K562 (cell line): ENCODE results near the gene TLR8. TPM values are rescaled to one million over a fixed set of nuclear protein-coding genes. Genes with fewer than 3 reads are reported as not detected.

Experiments used
- ARHGAP35 ChIP-seq: fragments of 450-650 bp; IDR thresholded peaks from 2 replicates; pipeline ENCODE4 v1.6.1; 2018; ENCODE audit not compliant: partially characterized antibody
- BRF1 ChIP-seq: IDR thresholded peaks from 3 replicates; pipeline ENCODE4 v1.6.1; 2011; ENCODE audit warnings: borderline replicate concordance, mild to moderate bottlenecking; ENCODE audit not compliant: insufficient read length; ENCODE audit errors: extremely low read depth
- EP300 ChIP-seq: IDR thresholded peaks from 2 replicates; pipeline ENCODE4 v1.6.1; 2012; ENCODE audit warnings: low read length, improper control_type of control experiment
- EWSR1 ChIP-seq: fragments of 450-650 bp; IDR thresholded peaks from 2 replicates; pipeline ENCODE4 v1.6.1; 2018; ENCODE audit warnings: borderline replicate concordance, mild to moderate bottlenecking, low read depth, moderate library complexity; ENCODE audit not compliant: partially characterized antibody
- HNRNPK ChIP-seq: fragments of 200-400 bp; formaldehyde crosslinking; IDR thresholded peaks from one replicate; pipeline ENCODE4 v1.6.1; 2018; ENCODE audit warnings: mild to moderate bottlenecking, low read depth, low read length; ENCODE audit not compliant: poor library complexity, severe bottlenecking
- MYC ChIP-seq, 2 experiments: fragments of 250-450 bp in 1 of 2; sonication (Bioruptor Pico) in 1 of 2; IDR thresholded peaks; 2 replicates each; pipeline versions ENCODE4 v1.5.1 to v1.6.1; 2012 to 2021; ENCODE audit warnings: low read depth in 2 of 2, borderline replicate concordance in 1 of 2, improper control_type of control experiment in 1 of 2, low read length in 1 of 2, mild to moderate bottlenecking in 1 of 2, moderate library complexity in 1 of 2
- NUFIP1 ChIP-seq: fragments of 450-650 bp; IDR thresholded peaks from 2 replicates; pipeline ENCODE4 v1.6.1; 2018; ENCODE audit not compliant: partially characterized antibody
- PREB ChIP-seq: sonication (generic); formaldehyde crosslinking; IDR thresholded peaks from 2 replicates; pipeline ENCODE4 v1.8.1; 2023; ENCODE audit warnings: mild to moderate bottlenecking, missing genetic modification reagents
- RFX1 ChIP-seq: fragments of 450-650 bp; IDR thresholded peaks from 2 replicates; pipeline ENCODE4 v1.6.1; 2016; ENCODE audit warnings: mild to moderate bottlenecking, moderate library complexity
- SMAD1 ChIP-seq: fragments of 150-350 bp; IDR thresholded peaks from 2 replicates; pipeline ENCODE4 v1.6.1; 2014; ENCODE audit warnings: low read length, low read depth; ENCODE audit not compliant: partially characterized antibody
- TFE3 ChIP-seq: fragments of 450-650 bp; formaldehyde crosslinking; IDR thresholded peaks from 2 replicates; pipeline ENCODE4 v1.4.0; 2020; ENCODE audit warnings: mild to moderate bottlenecking, mixed read lengths
- TSHZ1 ChIP-seq: fragments of 250-450 bp; sonication (Bioruptor Pico); IDR thresholded peaks from 2 replicates; pipeline ENCODE4 v1.4.0; 2020; ENCODE audit warnings: mild to moderate bottlenecking, moderate library complexity
- XRCC3 ChIP-seq: fragments of 450-650 bp; IDR thresholded peaks from 2 replicates; pipeline ENCODE4 v1.6.1; 2017; ENCODE audit warnings: mild to moderate bottlenecking, moderate library complexity
- ZBTB26 ChIP-seq: fragments of 450-650 bp; formaldehyde crosslinking; IDR thresholded peaks from 2 replicates; pipeline ENCODE4 v1.4.0; 2022; ENCODE audit warnings: missing genetic modification characterization
- ZNF507 ChIP-seq: conservative IDR thresholded peaks from 2 replicates; pipeline ENCODE4 v1.6.1; 2017; ENCODE audit warnings: missing genetic modification characterization, missing compliant biosample characterization
- ZNF655 ChIP-seq: fragments of 250-450 bp; sonication (Bioruptor Pico); IDR thresholded peaks from 2 replicates; pipeline ENCODE4 v1.5.0; 2021
- ZNF699 ChIP-seq: fragments of 250-450 bp; sonication (Bioruptor Pico); IDR thresholded peaks from 2 replicates; pipeline ENCODE4 v1.8.0; 2021; ENCODE audit warnings: mild to moderate bottlenecking, moderate library complexity; ENCODE audit not compliant: insufficient replicate concordance
- ZNF707 ChIP-seq: fragments of 250-450 bp; sonication (Bioruptor Pico); conservative IDR thresholded peaks from 2 replicates; pipeline ENCODE4 v1.8.0; 2022; ENCODE audit warnings: inconsistent platforms, mild to moderate bottlenecking, moderate library complexity
- polyA plus RNA-seq, 8 experiments: library from polyadenylated mRNA; depleted of rRNA in 4 of 8; stranded (reverse) in 5 of 8; unstranded in 3 of 8; fragments of >200 nt; fragmentation: Nextera tagmentation in 2 of 8; fragmentation: Illumina TruSeq in 1 of 8; extraction: Ambion mirVana in 2 of 8; extraction: Trizol in 1 of 8; gene quantifications; 2 replicates each; pipeline versions ENCODE4 v1.2.1 to v1.2.3, GENCODE V29; 2011 to 2014; ENCODE audit warnings: inconsistent platforms in 1 of 8, missing spikeins in 1 of 8
- total RNA-seq, 7 experiments: library from RNA; depleted of rRNA in 6 of 7; stranded (reverse); fragments of >200 nt in 6 of 7; fragmentation: Illumina TruSeq in 2 of 7; extraction: Trizol in 2 of 7; gene quantifications; 2 replicates each; pipeline versions ENCODE4 v1.2.1 to v1.2.3, GENCODE V29; 2011 to 2021; ENCODE audit warnings: low replicate concordance in 1 of 7

Gene TLR8
- total and polyA plus RNA-seq, 9 of the 15 experiments (the other 6 are each of a cell fraction or from before 2014, with no cell fraction given), result not detected

GRCh38 chrX:12956704-12957534 is 50.5 kb downstream of the TLR8 start (continued):
- TF ChIP-seq PREB, result no peak
- no peak for TF ChIP-seq TSHZ1 (CRISPR knock-in tag)
- TF ChIP-seq ZNF699, result no peak
- no peak for TF ChIP-seq BRF1
- TF ChIP-seq ZBTB26 (CRISPR knock-in tag), result no peak
- no peak for TF ChIP-seq ARHGAP35
- TF ChIP-seq ZNF507 (tag), result no peak
- peak; percentile 81 for TF ChIP-seq EP300
- no peak for TF ChIP-seq SMAD1
- TF ChIP-seq EWSR1, result no peak
- TF ChIP-seq HNRNPK, result no peak
- TF ChIP-seq RFX1, result no peak
- TF ChIP-seq ZNF655 (CRISPR knock-in tag), result no peak
- TF ChIP-seq TFE3 (CRISPR knock-in tag), result no peak
- TF ChIP-seq ZNF707 (CRISPR knock-in tag), result no peak
- TF ChIP-seq MYC (IDR thresholded peaks at IDR 0.05; ENCODE audit: low read depth, low read length), result no peak
- no peak for TF ChIP-seq MYC (CRISPR knock-in tag; IDR thresholded peaks at IDR 0.05; ENCODE audit: borderline replicate concordance, low read depth)
- TF ChIP-seq XRCC3, result no peak
- no peak for TF ChIP-seq NUFIP1
